ENCODE measurements around the gene TECTB.

- TF ChIP-seq CTCF (IDR thresholded peaks at IDR 0.05) (no peak), POLR2A (IDR thresholded peaks at IDR 0.05) (no peak)
Measured at GRCh38 chr10:112259688-112260087, 23.5 kb upstream of the TECTB start.

Measured in heart left ventricle (tissue), 13 donors.